HG03108 (cell line): ENCODE results near the gene IP6K3.

ENCODE experiments used
- ATAC-seq: cut with Tn5 transposase; IDR thresholded peaks from one replicate; pipeline ENCODE4 v1.9.1; 2021; ENCODE audit warnings: moderate library complexity; ENCODE audit not compliant: unreplicated experiment

The IP6K3 gene

DNA sequence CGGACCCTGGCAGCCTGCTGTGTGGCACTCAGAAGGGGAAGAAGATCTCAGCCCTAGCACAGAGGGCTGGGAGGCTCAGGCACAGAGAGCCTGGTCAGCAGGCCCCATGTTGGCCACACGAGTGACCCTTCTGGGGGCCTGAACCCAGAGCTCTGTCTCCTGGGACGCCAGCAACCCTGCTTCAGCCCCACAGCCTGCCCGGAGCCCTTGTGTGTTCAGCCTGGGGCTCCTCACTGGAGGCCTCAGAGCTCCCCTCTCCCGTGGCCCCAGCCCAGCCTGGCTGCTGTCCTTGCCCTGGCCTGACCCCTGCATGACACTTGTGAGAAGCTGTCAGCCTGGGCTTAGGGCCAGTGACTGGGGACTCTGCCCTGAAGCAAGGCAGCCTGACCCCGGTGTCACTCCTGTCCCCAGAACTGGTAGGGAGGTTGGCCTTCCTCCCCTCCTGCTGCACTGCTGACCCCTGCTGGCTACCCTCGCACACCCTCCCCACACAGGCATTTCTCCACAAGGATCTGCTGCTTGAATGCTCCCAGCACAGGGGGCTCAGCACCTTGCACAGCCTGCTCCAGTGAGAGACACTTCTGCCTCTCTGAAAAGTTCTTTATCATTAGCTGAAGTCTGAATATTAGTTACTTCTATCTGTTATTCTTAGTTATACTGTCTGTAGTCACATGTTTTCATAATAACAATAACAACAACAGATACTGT lies 15.4 kb upstream of the IP6K3 start:
- no peak for ATAC-seq

DNA sequence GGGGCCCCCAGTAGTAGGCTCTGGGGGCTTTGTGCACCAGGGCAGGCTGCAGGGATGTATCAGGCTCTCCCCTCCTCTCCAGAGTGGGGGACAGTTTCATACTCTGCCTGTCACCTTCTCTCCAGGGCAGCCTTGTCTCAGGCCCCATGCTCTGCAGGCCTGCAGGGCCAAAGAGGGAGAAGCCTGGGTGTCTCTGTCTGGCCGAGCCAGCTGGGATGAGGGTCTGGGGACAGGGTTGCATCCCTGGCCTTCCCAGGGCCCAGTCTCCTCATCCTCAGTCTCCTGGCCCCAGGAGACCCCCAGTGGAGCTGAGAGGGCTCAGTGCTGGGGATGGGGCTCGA lies 14.8 kb upstream of the IP6K3 start:
- ATAC-seq: no peak

GRCh38 chr6:33759887-33760629 lies 13.4 kb upstream of the IP6K3 start:
- ATAC-seq: no peak

- no peak for ATAC-seq
These were observed 12.1 kb upstream of the IP6K3 start for GRCh38 chr6:33758815-33759216.

DNA sequence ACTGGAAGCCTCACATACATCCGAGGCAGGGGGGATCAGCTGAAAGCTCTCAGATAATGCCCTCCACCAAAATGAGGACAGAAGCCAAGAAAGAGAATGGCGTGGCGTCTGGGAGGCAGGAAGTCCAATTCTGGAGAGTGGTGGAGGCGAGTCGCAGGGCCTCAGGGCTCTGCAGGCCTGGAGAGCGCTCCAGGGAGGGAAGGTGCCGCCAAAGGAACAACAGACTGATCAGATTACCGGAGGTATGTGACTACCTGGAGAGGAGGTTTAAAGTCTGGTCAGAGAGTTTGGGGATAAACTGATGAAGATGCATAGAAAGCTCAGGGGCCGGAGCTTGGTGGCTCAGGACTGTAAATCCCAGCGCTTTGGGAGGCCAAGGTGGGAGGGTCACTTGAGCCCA lies 11.2 kb upstream of the IP6K3 start:
- ATAC-seq: no peak

- ATAC-seq: no peak
These were observed 10.4 kb upstream of the IP6K3 start for GRCh38 chr6:33757113-33757512.

- ATAC-seq: no peak
These were observed 9.7 kb upstream of the IP6K3 start for GRCh38 chr6:33756211-33756954.

- no peak for ATAC-seq
These were observed 8.6 kb upstream of the IP6K3 start for GRCh38 chr6:33755070-33755869.

DNA sequence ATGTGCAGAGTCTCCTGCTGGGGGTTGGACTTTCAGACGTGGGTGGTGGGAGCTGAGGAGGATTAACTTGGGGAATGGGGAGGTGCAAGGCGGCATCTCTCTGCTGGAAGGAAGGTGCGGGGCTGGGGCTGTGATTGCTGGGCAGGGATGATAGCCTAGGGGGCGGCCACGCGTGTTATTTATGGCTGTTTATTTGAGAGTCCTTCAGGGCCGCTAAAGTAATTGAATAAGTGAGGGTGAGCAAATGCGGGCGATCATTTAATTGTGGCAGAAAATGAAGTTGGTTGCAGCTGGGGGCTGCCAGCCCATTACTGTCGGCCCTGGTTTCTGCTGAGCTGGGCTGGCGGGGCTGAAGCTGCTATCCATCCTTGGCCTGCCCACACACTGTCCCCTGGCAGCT lies 7.5 kb upstream of the IP6K3 start:
- no peak for ATAC-seq

- ATAC-seq: no peak
These were observed 5.9 kb upstream of the IP6K3 start for GRCh38 chr6:33752646-33753015.

- no peak for ATAC-seq
These were observed 5.3 kb upstream of the IP6K3 start for GRCh38 chr6:33751771-33752645.

GRCh38 chr6:33750244-33750991 lies 3.7 kb upstream of the IP6K3 start:
- no peak for ATAC-seq

DNA sequence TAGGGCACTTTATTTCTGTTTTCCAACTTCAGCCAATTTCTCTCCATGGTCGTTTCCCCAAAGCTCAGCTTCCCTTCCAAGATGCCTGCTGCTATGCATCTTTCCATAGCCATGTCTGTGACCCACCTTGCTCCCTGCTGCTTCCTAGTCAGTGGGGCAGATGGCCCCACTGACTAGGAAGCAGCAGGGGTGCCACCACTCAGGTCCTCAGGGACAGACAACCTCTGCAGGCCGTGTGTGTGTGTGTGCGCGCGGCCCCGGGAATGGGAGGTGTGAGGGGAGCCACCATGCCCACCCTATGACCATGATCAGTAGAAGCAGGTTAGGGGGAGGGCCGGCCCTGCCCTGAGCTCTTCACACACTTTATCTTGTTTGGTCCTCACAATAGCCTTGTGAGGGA lies 2.7 kb upstream of the IP6K3 start:
- no peak for ATAC-seq

DNA sequence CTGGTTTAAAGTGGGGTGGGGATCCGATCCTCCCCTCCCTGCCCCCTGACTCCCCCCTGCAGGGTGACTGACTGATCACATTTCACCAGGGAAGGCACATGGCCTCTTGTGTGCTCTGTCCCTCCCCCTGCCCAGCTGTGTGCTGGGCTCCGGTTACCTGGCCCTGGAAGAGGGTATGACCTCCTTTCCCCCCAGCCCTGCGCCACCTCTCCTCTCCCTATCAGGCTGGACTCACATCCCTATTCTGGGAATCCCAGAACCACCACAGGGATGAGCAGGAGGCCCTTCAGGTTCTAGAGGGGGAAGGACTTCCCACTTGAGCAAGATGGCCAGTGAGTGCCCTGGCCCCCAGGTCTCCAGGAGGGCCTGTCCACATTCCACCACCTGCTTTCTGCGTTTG lies 2.1 kb upstream of the IP6K3 start:
- ATAC-seq: no peak

DNA sequence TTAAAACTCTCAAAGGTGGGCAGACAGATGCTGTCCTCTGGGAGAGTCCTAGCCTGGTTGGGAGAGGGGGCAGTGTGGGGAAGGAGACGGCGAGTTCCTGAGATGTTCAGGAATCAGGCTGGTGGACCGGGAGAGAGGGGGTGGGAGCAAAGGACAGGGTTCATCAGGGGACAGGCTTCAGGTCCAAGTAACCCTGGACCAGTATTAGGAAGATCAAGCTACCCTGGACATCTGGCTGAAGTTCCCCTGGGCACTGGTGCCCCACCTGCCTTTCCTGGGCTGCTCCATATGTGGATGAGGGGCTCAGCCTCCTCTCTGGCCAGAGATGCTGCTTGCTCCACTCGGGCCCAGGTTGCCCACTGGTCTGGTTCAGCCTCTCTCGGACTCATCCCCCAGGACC lies 1.1 kb upstream of the IP6K3 start:
- no peak for ATAC-seq

DNA sequence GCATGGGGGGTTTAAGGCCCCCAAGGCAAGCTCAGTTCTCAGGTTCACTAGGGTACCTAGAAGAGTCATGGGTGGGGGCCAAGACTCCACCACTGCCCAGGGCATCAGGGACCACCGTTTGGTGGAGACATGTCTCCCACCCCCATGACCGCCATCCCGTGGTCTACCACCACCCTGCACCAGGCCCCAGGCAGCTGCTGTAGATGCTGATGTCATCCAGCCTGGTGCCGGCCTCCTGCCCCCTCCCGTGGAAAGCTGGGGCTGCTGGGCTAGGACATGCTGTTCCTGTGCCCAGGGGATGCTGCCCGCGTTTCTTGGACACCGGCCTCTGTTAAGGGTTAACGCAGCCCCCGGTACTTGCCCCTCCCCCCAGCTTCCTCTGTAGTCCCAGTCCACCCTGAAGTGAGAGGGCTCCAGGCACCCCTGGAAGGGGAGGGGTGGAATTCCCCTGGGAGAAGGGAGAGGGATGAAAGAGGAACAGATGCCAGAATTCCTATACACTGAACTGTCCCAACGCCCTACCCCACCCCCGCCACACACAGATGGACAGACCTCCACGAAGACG lies 587 bp downstream of the IP6K3 start:
- ATAC-seq: no peak

DNA sequence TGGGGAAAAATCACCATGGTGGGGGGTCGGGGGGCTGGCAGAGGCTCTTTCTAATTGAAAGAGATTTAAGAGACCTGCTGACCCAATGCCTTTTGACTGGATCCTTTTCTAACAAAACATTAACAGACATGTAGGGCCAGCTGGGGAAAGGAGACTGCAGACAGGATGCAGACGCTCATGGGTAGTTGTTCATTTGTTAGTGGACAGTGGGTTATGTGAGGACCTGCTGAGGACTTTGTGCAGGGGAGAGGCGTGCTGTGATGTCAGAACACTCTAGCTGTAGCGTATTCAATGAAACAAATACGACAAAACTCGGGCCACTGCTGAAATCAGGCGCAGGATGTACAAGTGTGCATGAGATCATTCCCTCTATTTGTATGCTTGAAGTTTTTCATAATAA lies 1.2 kb downstream of the IP6K3 start:
- ATAC-seq: no peak

- ATAC-seq: no peak
These were observed 1.7 kb downstream of the IP6K3 start for GRCh38 chr6:33744895-33745546.
